Omental fat pad (tissue), 4 donors: ENCODE measurements around the gene ZNF708. TPM values are rescaled to one million over a fixed set of nuclear protein-coding genes. Genes with fewer than 3 reads are reported as not detected.

Experiments used
- ATAC-seq: fragments of 150-250 bp; one replicate; pipeline ENCODE4 v1.9.1; 2016; ENCODE audit warnings: mild to moderate bottlenecking, moderate library complexity; ENCODE audit not compliant: low FRiP score
- DNase-seq: peaks from one replicate; pipeline ENCODE4 v3.0.0-alpha.2; 2019; ENCODE audit warnings: low spot score
- total RNA-seq, 4 donors: library from RNA; depleted of rRNA; stranded (reverse); fragments of >200 nt; gene quantifications; one replicate each; pipeline ENCODE4 v1.1.0, GENCODE V29; 2016
- TF ChIP-seq, protein P1 (sequence below), 3 donors: fragments of 450-650 bp; IDR thresholded peaks; one replicate each; pipeline ENCODE4 v1.5.1; 2016 to 2017; ENCODE audit warnings: antibody characterized with exemption in 3 of 3, mild to moderate bottlenecking in 3 of 3, moderate library complexity in 2 of 3

Gene ZNF708
- total RNA-seq, 4 donors from 2014 or later, result 9.1 to 21.4 (median 12.1) TPM

DNA sequence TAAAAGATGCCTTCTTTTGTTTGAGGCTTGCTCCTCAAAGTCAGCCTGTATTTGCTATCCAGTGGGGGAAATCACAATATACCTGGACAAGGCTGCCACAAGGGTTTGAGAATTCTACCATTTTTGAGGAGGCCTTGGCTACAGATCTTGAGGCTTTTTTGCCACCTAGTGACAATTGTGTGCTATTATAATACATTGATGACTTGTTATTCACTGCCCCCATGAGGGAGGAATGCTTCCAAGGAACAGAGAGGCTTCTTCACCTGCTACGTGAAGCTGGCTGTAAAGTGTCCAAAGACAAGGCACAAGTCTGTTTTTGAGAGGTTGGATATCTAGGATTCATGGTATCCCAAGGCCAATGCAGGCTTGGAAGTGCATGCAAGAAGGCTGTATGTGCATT, 72.5 kb downstream of the ZNF708 start:
- DNase-seq, result no peak
- TF ChIP-seq, protein P1, sequence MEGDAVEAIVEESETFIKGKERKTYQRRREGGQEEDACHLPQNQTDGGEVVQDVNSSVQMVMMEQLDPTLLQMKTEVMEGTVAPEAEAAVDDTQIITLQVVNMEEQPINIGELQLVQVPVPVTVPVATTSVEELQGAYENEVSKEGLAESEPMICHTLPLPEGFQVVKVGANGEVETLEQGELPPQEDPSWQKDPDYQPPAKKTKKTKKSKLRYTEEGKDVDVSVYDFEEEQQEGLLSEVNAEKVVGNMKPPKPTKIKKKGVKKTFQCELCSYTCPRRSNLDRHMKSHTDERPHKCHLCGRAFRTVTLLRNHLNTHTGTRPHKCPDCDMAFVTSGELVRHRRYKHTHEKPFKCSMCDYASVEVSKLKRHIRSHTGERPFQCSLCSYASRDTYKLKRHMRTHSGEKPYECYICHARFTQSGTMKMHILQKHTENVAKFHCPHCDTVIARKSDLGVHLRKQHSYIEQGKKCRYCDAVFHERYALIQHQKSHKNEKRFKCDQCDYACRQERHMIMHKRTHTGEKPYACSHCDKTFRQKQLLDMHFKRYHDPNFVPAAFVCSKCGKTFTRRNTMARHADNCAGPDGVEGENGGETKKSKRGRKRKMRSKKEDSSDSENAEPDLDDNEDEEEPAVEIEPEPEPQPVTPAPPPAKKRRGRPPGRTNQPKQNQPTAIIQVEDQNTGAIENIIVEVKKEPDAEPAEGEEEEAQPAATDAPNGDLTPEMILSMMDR (IDR thresholded peaks at IDR 0.05), result no peak
- ATAC-seq, result no peak

Other genes with a start within 250 kb of the ZNF708 start
- 1 to 10 TPM; 2.1 to 8.0 (median 3.7) TPM for gene ZNF714, start 247.2 kb downstream of the ZNF708 start, total RNA-seq
- gene ZNF431, start 187.4 kb downstream of the ZNF708 start, total RNA-seq, result 10 to 100 TPM in 2 of 4 donors, 1 to 10 TPM in 2; 6.3 to 12.5 (median 10.3) TPM
- gene ZNF738, start 29.6 kb upstream of the ZNF708 start, total RNA-seq, result 1 to 10 TPM; 3.3 to 7.3 (median 4.0) TPM
- gene ZNF493, start 67.7 kb upstream of the ZNF708 start, total RNA-seq, result 10 to 100 TPM; 14.2 to 50.9 (median 20.5) TPM
- gene ZNF429, start 176.2 kb upstream of the ZNF708 start, total RNA-seq, result 10 to 100 TPM in 2 of 4 donors, 1 to 10 TPM in 2; 5.6 to 21.0 (median 9.4) TPM